ENCODE measurements around the gene ACHE.

DNA sequence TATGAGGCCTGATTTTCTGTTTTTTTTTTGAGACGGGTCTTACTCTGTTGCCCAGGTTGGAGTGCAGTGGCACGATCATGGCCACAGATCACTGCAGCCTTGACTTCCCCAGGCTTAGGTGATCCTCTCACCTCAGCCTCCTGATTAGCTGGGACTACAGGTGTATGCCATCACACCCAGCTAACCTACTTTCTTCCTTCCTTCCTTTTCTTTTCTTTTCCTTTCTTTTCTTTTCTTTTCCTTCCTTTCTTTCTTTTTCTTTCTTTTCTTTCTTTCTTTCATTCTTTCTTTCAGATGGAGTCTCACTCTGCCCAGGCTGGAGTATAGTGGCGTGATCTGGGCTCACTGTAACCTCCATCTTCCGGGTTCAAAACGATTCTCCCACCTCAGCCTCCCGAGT is 17.0 kb downstream of the ACHE start:
- TF ChIP-seq EZH2 (IDR thresholded peaks at IDR 0.05; ENCODE audit: insufficient read depth, poor library complexity, severe bottlenecking) (no peak), EZH2phosphoT487 (IDR thresholded peaks at IDR 0.05; ENCODE audit: insufficient read depth, low read depth) (no peak)
